Activated T-helper 9 cell treated with anti-CD3 and anti-CD28 coated beads, Interleukin-2, amount 50 U/mL, for 16 hours (primary cell): ENCODE data around the gene IFI44.

Experiments used
- DNase-seq: peaks from one replicate; pipeline ENCODE4 v3.0.0-alpha.2; 2020; ENCODE audit warnings: low read depth

Gene IFI44

DNA sequence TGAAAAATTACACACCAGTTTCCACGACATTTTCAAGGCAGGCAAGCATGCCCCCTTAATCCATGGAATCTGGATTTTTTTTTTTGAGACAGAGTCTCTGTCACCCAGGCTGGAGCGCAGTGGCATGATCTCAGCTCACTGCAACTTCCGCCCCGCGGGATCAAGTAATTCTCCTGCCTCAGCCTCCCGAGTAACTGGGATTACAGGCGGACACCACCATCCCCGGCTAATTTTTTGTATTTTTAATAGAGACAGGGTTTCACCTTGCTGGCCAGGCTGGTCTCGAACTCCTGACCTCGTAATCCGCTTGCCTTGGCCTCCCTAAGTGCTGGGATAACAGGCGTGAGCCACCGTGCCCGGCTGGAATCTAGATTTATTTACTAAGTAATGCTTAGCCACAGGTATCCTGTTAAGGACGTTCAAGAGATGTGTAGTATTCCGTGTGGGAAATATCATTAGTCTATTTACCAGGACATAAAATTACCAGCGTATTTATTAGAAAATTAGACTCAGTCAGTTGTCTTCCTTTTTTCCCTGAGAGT is 2.5 kb downstream of the IFI44 start:
- no peak for DNase-seq

DNA sequence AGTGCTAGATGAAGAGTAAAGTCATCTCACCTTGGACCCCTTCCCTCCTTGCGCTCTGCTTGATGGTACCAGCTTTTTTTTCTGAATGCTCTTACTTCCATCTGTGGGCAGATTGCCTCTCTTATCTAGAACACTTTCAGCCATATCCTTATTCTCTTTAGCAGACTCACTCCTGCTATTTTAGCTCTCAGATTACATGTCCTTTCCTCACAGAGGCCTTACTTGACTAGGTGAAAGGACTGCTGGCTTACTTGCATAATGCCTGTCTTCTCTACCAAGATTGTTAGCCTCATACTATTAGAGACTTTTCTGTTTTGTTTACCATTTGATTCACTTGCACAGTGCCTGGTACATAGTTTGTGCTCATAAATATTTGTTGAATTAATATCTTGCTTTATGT is 9.3 kb downstream of the IFI44 start:
- DNase-seq = no peak

- DNase-seq = no peak
Measured at GRCh38 chr1:78663923-78664322, 14.3 kb downstream of the IFI44 start.

- DNase-seq = no peak
Measured at GRCh38 chr1:78664763-78665162, 15.1 kb downstream of the IFI44 start.

DNA sequence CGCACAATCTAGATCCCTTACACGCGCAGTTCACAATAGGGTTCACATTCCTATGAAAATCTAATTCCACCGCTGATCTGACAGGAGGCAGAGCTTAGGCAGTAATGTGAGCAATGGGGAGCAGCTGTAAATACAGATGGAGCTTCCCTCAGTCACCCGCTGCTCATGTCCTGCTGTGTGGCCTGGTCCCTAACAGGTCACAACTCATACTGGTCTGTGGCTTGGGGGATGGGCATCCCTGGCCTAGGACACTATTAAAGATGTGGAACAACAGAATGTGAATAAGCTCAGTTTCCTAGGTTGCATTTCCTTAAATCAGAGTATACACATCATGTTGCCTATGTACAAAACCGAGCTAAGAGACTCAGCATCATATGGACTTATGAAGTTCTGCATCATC is 16.2 kb downstream of the IFI44 start:
- DNase-seq = no peak

DNA sequence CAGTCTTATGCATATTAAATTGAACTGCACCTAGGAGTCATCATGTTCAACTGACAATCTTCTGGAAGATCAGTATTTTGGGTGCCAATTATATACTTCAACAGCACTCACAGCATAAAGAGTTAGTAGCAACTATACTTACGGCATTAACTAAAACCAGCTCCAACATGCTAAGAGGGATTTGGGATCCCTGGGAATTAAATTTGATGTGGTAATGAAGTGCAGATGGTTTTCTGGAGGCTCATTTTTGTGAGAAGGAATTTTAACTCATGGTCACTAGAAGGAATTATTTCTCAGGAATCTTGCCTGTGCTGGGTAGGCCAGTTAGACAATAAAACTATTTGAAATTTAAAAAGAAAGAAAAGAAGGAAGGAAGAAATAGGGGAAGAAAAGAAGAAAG is 18.3 kb downstream of the IFI44 start:
- no peak for DNase-seq

DNA sequence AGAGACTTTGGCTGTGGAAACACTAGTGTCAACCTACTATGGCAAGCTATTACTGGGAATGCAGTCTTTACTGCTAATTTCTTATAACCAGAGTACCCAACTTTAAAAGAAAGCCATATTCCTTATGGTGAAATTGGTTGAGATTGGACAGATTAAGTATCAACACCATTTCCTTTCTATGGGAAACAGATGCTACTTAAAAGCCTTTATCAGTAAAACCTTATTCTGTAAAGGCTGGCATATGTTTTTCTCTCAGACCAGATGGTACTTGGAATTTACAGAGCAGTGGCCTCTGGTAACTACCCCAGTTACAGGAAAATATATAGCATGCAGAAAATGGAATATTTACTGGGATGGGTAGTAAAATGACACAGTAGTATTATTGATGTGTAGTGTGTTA is 18.8 kb downstream of the IFI44 start:
- no peak for DNase-seq

GRCh38 chr1:78672428-78672827 is 22.8 kb downstream of the IFI44 start:
- DNase-seq = no peak

- DNase-seq = no peak
Measured at GRCh38 chr1:78673120-78673519, 23.5 kb downstream of the IFI44 start.

- peak; percentile 20 for DNase-seq
Measured at GRCh38 chr1:78676347-78676982, 26.8 kb downstream of the IFI44 start.

GRCh38 chr1:78676993-78677392 is 27.4 kb downstream of the IFI44 start:
- DNase-seq = no peak

GRCh38 chr1:78677788-78678187 is 28.2 kb downstream of the IFI44 start:
- no peak for DNase-seq

GRCh38 chr1:78678324-78678723 is 28.7 kb downstream of the IFI44 start:
- DNase-seq = no peak

GRCh38 chr1:78681265-78681664 is 31.6 kb downstream of the IFI44 start:
- no peak for DNase-seq

DNA sequence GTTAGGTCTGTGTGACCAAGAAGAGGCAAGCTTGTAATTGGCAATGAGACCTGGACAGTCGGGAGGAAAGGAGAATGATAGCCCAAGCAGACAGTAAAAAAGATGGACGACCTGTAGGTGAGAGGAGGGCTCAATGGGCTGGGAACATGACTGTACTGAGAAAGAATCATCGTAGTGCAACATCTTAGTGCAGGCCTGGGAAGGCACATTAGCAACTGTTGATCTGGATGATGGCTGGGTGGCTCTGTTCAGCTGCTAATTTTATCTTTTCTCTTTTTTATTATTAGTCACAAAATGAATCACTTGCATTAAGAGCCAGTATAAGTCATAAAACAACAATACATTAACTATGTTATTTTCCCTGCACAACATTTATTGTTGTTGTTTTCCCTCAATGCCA is 32.9 kb downstream of the IFI44 start:
- DNase-seq = no peak

- DNase-seq = no peak
Measured at GRCh38 chr1:78683079-78683478, 33.4 kb downstream of the IFI44 start.

DNA sequence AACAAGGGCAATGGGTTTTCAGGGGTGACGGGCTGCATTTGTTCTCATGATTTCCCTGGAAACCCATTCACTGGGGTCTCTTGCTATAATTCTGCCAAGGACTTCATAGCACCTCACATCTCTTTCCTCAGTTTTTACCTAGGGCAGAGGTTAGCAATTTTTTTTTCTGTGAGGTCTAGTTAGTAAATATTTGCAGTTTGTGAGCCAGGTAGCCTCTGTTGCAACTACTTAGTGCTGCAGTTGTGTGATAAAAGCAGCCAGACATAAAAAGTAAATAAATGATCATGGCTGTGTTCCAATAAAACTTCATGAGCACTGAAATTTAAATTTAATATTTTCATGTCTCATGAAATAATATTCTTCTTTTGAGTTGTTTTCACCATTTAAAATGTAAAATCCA is 37.7 kb downstream of the IFI44 start:
- no peak for DNase-seq

DNA sequence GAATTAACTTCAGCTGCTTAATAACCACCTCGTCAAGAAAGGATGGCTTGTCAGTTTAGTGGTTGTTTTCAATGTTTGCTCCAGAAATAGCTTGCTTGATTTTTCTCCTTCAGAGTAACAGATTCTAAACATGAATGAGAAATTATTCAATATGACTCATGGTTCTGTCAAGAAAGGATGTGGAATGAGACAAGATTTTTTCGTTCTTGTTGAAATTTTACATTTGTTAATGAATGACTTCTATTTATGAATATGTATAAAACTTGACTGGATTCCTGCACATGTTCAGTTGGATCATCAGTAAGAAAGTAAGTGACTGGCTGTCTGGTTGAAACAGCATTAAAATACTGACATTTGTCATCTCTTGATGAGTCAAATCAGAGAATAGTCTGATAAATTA is 38.3 kb downstream of the IFI44 start:
- DNase-seq = no peak

GRCh38 chr1:78688697-78689096 is 39.1 kb downstream of the IFI44 start:
- no peak for DNase-seq

GRCh38 chr1:78690516-78690915 is 40.9 kb downstream of the IFI44 start:
- DNase-seq = no peak

DNA sequence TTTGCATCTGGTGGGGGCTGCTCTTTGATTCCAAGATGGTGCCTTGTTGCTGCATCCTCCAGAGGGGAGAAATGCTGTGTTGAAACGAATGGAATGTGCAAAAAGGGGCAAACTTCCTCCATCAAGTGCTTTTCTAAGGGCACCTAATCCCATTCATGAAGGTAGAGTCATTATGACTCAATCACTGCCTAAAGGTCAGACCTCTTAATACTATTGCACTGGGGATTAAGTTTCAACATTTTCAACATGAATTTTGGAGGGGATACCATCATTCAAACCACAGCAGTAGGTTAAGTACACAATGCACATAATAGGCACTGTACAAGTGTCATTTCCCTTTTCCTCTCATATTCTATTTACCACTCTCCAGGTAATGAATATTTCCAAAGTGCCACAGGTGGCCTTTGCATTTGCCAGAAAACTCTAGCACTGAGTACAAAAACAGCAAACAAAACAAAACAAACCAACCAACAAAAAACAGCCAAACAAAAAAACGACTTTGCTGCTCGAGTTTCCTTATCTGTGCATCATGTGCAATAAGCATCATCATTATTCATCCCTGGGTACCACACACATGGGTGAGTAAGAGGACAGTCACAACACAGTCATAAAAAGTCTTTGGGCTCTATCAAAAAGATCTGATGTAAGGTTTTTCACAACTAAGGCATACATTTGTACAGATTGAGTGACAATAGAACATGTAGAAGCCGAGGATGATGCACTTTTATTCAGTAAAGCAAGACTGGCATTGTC is 42.5 kb downstream of the IFI44 start:
- no peak for DNase-seq

DNA sequence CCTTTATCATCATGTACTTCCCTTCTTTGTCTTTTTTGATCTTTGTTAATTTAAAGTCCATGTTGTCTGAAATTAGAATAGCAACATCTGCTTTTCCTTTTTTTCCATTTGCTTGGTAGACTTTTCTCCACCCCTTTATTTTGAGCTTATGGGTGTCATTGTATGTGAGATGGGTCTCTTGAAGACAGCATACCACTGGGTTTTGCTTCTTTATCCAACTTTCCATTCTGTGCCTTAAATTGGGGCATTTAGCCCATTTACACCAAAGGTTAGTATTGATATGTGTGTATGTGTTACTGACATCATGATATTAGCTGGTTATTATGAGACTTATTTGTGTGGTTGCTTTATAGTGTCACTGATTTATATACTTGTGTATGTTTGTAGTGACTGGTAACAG is 50.2 kb downstream of the IFI44 start:
- DNase-seq = no peak

DNA sequence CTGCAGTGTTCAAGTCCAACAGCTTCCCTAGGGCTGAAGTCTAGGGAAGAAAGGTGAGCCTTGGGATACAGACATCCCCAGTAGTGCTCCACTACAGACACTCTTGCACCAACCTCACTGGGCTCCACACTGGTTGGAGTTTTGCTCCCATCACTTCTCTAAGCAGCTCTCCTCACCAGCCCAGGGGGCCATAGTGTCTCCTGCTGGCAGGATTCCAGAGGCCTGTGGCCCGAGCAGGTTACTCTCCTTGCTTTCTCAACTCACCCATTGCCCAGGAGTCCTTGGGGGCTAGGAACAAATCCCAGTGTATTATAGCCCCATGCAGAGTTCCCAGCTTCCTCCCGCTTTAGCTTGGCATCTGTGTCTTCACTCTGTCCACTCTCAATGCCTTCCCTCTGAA is 52.8 kb downstream of the IFI44 start:
- no peak for DNase-seq

- DNase-seq = no peak
Measured at GRCh38 chr1:78703806-78704205, 54.2 kb downstream of the IFI44 start.
